IPS-20b (cell line): Measurements from ENCODE around the gene IGSF9.

Experiments
- H3K27ac ChIP-seq: one replicate; pipeline ENCODE4 v1.5.1; 2013; ENCODE audit warnings: low read length
- H3K27me3 ChIP-seq: 2 replicates; pipeline ENCODE4 v1.6.1; 2013; ENCODE audit warnings: mild to moderate bottlenecking, low read length, inconsistent platforms; ENCODE audit not compliant: insufficient read depth
- H3K36me3 ChIP-seq: 2 replicates; pipeline ENCODE4 v1.6.1; 2013; ENCODE audit warnings: low read depth, mild to moderate bottlenecking, inconsistent platforms, low read length, moderate library complexity; ENCODE audit not compliant: insufficient read depth
- H3K4me1 ChIP-seq: 2 replicates; pipeline ENCODE4 v1.6.1; 2013; ENCODE audit warnings: mild to moderate bottlenecking, control low read depth, inconsistent platforms, low read length, moderate library complexity; ENCODE audit not compliant: insufficient read depth
- H3K4me3 ChIP-seq: 2 replicates; pipeline ENCODE4 v1.5.1; 2013; ENCODE audit warnings: mild to moderate bottlenecking, low read length, inconsistent platforms
- H3K9ac ChIP-seq: 2 replicates; pipeline ENCODE4 v1.6.1; 2013; ENCODE audit warnings: low read depth, mild to moderate bottlenecking, inconsistent platforms, low read length, moderate library complexity
- H3K9me3 ChIP-seq: 2 replicates; pipeline ENCODE4 v1.6.1; 2013; ENCODE audit warnings: mild to moderate bottlenecking, low read depth, low read length, inconsistent platforms; ENCODE audit not compliant: insufficient read depth

IGSF9 gene

DNA sequence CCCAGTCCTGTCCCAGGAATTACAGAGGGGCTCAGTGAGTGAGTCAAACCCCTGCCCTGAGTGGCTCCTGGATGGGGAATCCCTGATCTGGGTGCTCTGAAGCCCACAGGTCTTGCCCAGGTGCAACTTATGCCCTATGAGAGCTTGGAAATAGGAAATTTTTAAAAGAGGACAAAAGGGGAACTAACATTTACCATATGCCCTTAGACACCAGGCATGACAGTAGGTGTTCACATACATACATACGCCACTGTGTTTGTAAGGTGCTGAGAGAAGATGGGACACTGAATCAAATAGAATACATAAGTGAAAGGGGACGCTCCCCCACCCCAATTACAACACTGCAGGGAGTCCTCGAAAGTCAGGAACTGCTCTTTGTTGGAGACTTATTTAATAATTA is 46.9 kb downstream of the IGSF9 start:
- H3K4me1 ChIP-seq: peaks cover 5% of the 10 kb centered on the region; the same call in 1 of the 2 replicates
- no peak overlapping the region for H3K27ac ChIP-seq
- no peaks in the 10 kb centered on the region for H3K36me3 ChIP-seq
- no peak overlapping the region for H3K4me3 ChIP-seq
- no peak overlapping the region for H3K9ac ChIP-seq
- peaks cover 18% of the 10 kb centered on the region for H3K27me3 ChIP-seq
- no peaks in the 10 kb centered on the region for H3K9me3 ChIP-seq

DNA sequence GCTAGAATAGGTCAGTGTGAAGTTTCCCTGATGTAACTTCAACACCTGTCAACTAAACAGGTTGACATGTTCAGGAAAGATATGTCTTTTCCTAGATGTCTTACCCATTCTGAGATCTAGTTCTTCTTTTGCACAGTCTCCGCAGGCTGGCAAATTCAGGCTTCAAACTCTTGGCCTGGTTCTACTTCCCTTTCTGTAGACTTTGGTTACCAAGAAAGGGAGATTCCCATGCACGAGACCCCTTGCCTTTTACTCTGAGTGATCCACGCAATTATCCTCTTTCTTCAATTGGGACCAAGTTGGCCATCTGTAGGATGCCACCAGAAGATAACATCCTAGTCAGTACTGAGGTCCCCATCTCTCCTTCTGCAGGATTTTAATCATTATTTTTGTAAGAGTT is 47.5 kb downstream of the IGSF9 start:
- Histone ChIP-seq H3K9me3 (no peaks in the 10 kb centered on the region), H3K4me3 (no peak overlapping the region), H3K9ac (no peak overlapping the region), H3K36me3 (no peaks in the 10 kb centered on the region), H3K27me3 (peaks cover 18% of the 10 kb centered on the region), H3K27ac (no peak overlapping the region), H3K4me1 (peaks cover 5% of the 10 kb centered on the region; the same call in 1 of the 2 replicates)

DNA sequence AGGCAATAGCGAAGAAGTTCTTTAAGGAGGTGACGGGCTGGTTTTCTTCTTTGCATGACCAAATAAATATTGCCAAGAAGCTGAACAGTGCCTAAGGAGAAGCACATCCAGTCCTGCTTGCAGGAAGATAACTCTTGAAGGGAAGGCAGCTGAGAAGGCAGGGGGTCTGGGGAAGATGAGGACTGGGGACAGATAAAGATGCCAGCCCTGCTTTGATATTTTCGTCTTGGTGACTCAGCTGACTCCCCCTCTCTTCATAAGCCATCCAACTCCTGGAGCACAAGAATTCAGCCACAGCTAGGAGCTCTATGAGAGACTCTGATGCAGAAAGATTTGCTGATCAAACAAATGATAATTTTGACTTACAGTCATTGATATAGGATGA is 48.9 kb downstream of the IGSF9 start:
- Histone ChIP-seq H3K36me3 (no peaks in the 10 kb centered on the region), H3K9me3 (no peaks in the 10 kb centered on the region), H3K27ac (no peak overlapping the region), H3K27me3 (peaks cover 18% of the 10 kb centered on the region), H3K4me1 (peaks cover 5% of the 10 kb centered on the region; the same call in 1 of the 2 replicates), H3K9ac (no peak overlapping the region), H3K4me3 (no peak overlapping the region)

DNA sequence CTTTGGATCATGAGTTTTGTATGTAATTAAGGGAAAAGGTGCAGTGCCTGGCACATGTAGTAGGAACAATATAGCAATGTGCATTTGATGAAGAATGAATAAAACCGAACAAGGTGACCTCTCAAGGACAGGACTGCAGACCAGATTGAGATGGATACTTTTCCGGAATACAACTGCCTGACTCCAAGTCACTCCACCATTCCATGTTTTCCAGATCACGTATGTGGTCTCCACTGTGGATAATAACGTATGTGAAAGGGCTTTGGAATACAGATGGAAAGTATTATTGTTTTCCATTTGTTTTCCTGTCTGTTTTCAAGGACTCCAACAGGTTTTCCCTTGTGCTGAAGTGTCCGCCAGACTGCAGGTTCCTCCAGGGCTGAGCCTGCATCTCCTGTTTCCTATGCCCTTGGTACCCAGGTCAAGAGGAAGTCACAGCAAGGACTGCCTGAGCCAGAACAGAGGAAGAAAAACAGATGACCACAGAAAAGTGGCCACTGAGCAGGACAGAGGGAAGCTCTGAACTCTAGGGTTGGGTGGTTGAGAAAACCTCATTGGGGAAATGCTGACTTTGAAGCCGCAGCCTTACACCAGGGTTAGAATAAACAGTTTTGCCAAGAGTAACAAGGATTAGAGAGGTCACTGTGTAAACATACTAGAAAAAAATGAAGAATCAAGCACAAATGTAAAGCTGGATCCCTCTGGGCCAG is 49.4 kb downstream of the IGSF9 start:
- no peak overlapping the region for H3K4me3 ChIP-seq
- H3K27ac ChIP-seq: no peak overlapping the region
- H3K9me3 ChIP-seq: no peaks in the 10 kb centered on the region
- H3K36me3 ChIP-seq: no peaks in the 10 kb centered on the region
- peaks cover 13% of the 10 kb centered on the region for H3K27me3 ChIP-seq
- H3K4me1 ChIP-seq: peaks cover 5% of the 10 kb centered on the region; the same call in 1 of the 2 replicates
- H3K9ac ChIP-seq: no peak overlapping the region

DNA sequence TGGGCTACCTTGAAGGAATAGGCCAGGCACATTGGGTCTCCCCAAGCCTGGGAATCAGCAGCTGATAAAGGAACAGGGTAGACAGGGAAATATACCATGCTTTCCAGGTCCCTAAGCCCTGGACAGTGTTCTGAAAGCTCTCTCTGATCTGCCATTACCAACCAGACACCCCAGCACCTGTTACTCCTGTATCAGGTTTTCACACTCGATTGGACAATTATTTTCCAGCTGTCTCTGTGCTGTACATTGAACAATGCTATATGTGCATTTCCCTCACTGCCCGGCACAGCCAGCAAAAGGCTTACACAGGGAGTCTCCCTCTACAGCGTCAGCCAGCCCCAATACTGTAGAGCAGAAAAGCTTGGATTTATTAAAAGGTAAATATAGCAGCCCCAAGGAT is 50.1 kb downstream of the IGSF9 start:
- Histone ChIP-seq H3K36me3 (no peaks in the 10 kb centered on the region), H3K4me1 (peaks cover under 1% of the 10 kb centered on the region; the same call in 1 of the 2 replicates), H3K27me3 (peaks cover 6% of the 10 kb centered on the region), H3K9ac (no peak overlapping the region), H3K4me3 (no peak overlapping the region), H3K27ac (no peak overlapping the region), H3K9me3 (no peaks in the 10 kb centered on the region)

DNA sequence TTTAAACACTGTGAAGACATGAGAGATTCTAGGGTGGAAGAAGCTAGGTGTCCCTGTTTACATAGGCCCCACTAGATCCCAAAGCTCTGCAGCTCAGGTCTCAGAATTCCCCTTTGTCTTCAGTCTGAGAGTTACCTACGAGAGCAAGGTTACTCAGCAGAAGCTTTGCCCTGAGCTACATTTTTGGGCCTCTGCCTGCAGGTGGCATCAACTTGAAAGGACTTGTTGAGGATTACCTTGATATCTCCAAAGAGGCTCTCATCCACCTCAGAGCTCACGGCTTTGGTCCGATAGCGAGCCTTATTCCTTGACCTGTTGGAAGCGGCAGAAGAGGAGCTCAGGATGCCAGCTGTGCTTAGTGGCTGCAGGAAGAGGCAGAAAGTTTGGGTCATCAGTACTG is 52.5 kb downstream of the IGSF9 start:
- Histone ChIP-seq H3K9ac (no peak overlapping the region), H3K4me1 (no peaks in the 10 kb centered on the region), H3K36me3 (no peaks in the 10 kb centered on the region), H3K4me3 (no peak overlapping the region), H3K9me3 (no peaks in the 10 kb centered on the region), H3K27me3 (no peaks in the 10 kb centered on the region), H3K27ac (no peak overlapping the region)

DNA sequence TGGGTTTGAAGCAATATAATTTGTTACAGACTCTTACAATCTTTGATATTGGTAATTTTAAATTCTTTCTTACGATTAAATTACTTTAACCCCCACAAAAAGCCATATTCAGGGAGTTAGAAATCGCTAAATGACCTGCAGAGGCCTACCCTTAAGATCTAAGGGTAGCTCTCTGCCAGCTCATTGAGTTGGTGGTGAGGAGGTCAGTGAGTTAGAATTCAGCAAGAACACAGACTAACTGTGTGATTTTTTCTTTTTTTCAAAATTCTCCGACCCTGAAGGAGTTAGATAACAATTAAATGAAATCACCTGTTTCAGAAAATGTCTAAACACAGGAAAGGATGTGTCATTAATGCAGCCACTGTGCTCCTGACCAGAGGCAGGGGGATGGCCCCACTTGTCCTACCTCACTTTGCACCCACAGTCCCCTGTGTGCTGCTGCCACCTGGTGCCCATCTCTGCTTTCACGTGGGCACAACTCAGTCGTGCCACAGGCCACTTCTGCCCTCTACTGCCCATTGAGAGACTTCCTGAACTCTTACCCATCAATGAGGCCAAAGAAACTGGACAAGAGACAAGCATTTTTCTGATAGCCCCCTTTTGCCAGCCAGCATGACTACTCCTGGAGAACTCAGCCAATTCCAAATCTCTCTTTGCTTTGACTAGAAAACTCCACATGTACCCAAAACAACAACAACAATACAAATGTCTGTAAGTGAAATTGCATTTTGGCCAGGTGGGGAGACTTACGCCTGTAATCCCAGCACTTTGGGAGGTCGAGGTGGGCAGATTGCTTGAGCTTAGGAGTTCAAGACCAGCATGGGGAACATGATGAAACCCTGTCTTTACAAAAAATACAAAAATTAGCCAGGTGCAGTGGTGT is 53.9 kb downstream of the IGSF9 start:
- Histone ChIP-seq H3K4me1 (no peaks in the 10 kb centered on the region), H3K9me3 (no peaks in the 10 kb centered on the region), H3K27me3 (no peaks in the 10 kb centered on the region), H3K27ac (no peak overlapping the region), H3K36me3 (no peaks in the 10 kb centered on the region), H3K4me3 (no peak overlapping the region), H3K9ac (no peak overlapping the region)

DNA sequence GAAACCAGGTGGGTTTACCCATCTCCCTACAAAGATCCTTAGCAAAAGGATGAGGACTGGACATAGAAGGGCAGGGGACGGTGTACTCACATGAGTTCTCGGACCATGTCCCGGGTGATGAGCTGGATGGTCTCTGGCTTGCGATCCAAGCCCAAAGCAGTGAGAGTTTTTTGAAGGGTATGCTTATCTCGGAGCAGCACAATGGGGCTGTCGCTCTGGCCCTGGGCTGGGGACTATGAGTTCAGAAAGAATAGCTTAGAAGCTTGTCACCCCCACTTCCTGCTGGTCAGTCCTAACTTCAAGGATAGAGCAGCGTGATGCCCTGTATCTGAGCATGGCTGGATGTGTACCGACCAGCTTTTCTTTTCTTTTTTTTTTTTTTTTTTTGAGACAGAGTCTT is 55.0 kb downstream of the IGSF9 start:
- Histone ChIP-seq H3K27ac (no peak overlapping the region), H3K9me3 (no peaks in the 10 kb centered on the region), H3K9ac (no peak overlapping the region), H3K4me1 (no peaks in the 10 kb centered on the region), H3K36me3 (no peaks in the 10 kb centered on the region), H3K4me3 (no peak overlapping the region), H3K27me3 (no peaks in the 10 kb centered on the region)

DNA sequence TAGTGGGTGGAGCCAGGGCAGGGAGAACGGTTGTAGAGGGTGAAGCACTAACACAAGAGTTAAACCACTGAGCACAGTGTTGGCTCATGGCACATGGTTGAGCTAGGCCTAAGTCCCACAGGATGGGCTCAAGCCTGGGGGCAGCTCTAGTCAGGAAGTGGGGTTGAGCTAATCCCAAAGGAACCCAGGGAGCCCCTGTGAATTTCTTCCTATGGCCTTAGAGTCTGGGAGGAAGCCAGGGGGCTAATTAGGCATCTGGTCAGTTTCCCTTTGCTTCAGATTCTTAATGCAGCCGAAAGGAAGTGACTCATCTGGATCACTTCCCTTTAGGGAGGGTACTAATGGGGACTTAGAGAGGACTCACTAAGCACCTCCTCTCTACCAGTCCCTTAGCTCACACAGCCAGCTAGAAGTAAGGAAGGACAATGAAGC is 55.6 kb downstream of the IGSF9 start:
- Histone ChIP-seq H3K4me1 (no peaks in the 10 kb centered on the region), H3K27ac (no peak overlapping the region), H3K36me3 (no peaks in the 10 kb centered on the region), H3K9ac (no peak overlapping the region), H3K4me3 (no peak overlapping the region), H3K9me3 (no peaks in the 10 kb centered on the region), H3K27me3 (no peaks in the 10 kb centered on the region)

DNA sequence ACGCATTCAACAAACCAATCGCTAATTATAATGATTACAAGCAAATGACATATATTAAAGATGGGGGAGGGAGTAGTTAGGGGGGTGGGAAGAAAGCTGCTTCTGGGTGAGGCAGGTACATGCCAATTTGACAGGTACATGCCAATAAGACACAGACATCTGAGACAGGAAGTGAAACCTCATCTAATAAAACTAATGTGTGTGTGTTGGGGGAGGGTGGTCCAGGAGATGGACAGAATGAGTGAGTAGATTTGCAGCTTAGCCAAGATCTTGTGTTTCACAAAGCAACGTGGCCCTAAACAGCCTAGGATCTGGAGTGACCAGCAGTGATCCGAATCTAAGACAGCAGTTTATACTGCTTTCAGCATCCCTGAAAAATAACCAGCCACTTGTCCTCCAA is 56.2 kb downstream of the IGSF9 start:
- H3K9ac ChIP-seq: no peak overlapping the region
- H3K4me3 ChIP-seq: no peak overlapping the region
- no peaks in the 10 kb centered on the region for H3K9me3 ChIP-seq

DNA sequence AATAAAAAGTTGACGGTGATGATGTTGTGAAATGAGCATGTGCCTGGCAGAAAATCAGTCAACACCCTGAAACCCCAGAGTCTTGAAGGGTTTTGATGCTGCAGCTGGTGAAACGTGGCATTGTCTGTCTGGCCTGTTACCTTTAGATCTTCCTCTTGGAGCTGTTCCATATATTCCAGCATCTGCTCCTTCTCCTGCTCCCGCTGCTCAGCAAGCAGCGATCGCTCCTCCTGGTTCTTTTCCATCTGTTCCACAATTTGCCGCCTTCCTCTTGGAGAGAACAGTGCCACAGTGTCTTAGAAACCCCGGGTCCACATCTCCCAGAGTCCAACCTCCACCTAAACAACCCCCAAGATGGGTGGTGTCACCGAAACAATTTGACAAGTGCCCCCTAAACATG is 61.1 kb downstream of the IGSF9 start:
- no peaks in the 10 kb centered on the region for H3K27me3 ChIP-seq
- H3K4me1 ChIP-seq: no peaks in the 10 kb centered on the region
- no peak overlapping the region for H3K4me3 ChIP-seq
- H3K36me3 ChIP-seq: no peaks in the 10 kb centered on the region
- no peaks in the 10 kb centered on the region for H3K9me3 ChIP-seq
- no peak overlapping the region for H3K9ac ChIP-seq
- no peak overlapping the region for H3K27ac ChIP-seq

More for the DNA sequence above, 56.2 kb downstream of the IGSF9 start:
- no peaks in the 10 kb centered on the region for H3K4me1 ChIP-seq
- H3K27ac ChIP-seq: no peak overlapping the region
- H3K36me3 ChIP-seq: no peaks in the 10 kb centered on the region
- H3K27me3 ChIP-seq: no peaks in the 10 kb centered on the region

DNA sequence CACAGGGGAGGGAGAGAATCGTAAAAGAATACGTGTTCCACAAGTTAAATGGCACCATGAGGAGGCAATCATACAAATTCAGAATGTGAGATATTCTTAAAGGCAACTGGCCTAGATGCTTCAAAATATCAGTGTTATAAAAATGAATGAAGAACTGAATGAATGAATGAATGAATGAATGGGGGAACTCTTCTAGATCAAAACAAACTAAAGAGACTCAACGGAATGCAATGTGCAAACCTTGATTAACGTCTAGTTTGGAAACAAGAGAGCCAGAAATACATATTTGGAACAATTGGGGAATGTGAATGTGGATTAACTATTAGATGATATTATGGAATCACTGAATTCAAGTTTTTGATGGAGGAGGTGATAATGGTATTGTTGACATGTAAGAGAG is 62.3 kb downstream of the IGSF9 start:
- Histone ChIP-seq H3K4me1 (no peaks in the 10 kb centered on the region), H3K9ac (no peak overlapping the region), H3K9me3 (no peaks in the 10 kb centered on the region), H3K4me3 (no peak overlapping the region), H3K27me3 (no peaks in the 10 kb centered on the region), H3K36me3 (no peaks in the 10 kb centered on the region), H3K27ac (no peak overlapping the region)
